K562 (cell line): ENCODE measurements around the gene DLX3. TPM values are rescaled to one million over a fixed set of nuclear protein-coding genes. Genes with fewer than 3 reads are reported as not detected.

ENCODE experiments used
- ATAC-seq: fragments of 200-7000 bp; cut with Tn5 transposase; 3 replicates; pipeline ENCODE4 v1.9.1; 2020; ENCODE audit warnings: moderate library complexity
- BruUV-seq: library from RNA; stranded (reverse); fragments of 400-500 nt; replicated peaks from 2 replicates; lab custom pipeline; 2021; lab: Mats Ljungman, UMichigan
- CTCF ChIA-PET: fragments of 300-600 bp; formaldehyde crosslinking; extraction: SDS; loops from one replicate; lab custom pipeline; 2021; ENCODE audit warnings: low intra/inter-chr PET ratio; lab: Yijun Ruan, JAX
- POLR2A ChIA-PET: fragments of 300-600, 350-650 bp; sonication (Branson Sonifier 250); formaldehyde crosslinking; extraction: SDS; loops from one replicate; lab custom pipeline; 2021; ENCODE audit warnings: antibody characterized with exemption, inconsistent platforms; lab: Yijun Ruan, JAX
- DNase-seq, 4 experiments: peaks; one replicate each; pipeline versions ENCODE4 v3.0.0 to v3.0.0-alpha.2; 2011 to 2018; ENCODE audit warnings: low spot score in 3 of 4, mixed read lengths in 3 of 4; ENCODE audit errors: extremely low read depth in 1 of 4
- FAIRE-seq: peaks from 2 replicates; lab custom pipeline; 2011; peaks lifted over from hg19 to GRCh38; lab: Jason Lieb, UNC
- H2AFZ ChIP-seq: 2 replicates; pipeline ENCODE4 v1.6.0; 2011; ENCODE audit warnings: low read depth, low read length, control low read depth, inconsistent platforms
- H3K27ac ChIP-seq: fragments of 200-600 bp; 3 replicates; pipeline ENCODE4 v1.8.0; 2011; ENCODE audit warnings: low read depth, mild to moderate bottlenecking, control low read depth, inconsistent platforms, low read length, moderate library complexity, mixed read lengths; ENCODE audit errors: extremely low read depth
- H3K27me3 ChIP-seq, 2 experiments: fragments of 300-600 bp in 1 of 2; 2 replicates in 1 of 2; 3 replicates in 1 of 2; pipeline versions ENCODE4 v1.6.0 to v1.8.0; 2011; ENCODE audit warnings: inconsistent platforms in 2 of 2, low read length in 2 of 2, mild to moderate bottlenecking in 1 of 2, mixed read lengths in 1 of 2, moderate library complexity in 1 of 2; ENCODE audit not compliant: control insufficient read depth in 2 of 2, insufficient read depth in 2 of 2
- H3K36me3 ChIP-seq: fragments of 300-600 bp; 3 replicates; pipeline ENCODE4 v1.8.0; 2011; ENCODE audit warnings: mild to moderate bottlenecking, low read length, inconsistent platforms; ENCODE audit not compliant: control insufficient read depth, insufficient read depth
- H3K4me1 ChIP-seq, 2 experiments: fragments of 200-600 bp in 1 of 2; replicated peaks in 1 of 2; 2 replicates in 1 of 2; 3 replicates in 1 of 2; pipeline versions ENCODE4 v1.5.1 to v1.8.0; 2011; ENCODE audit warnings: inconsistent platforms in 2 of 2, low read length in 2 of 2, mild to moderate bottlenecking in 1 of 2, mixed read lengths in 1 of 2, moderate library complexity in 1 of 2; ENCODE audit not compliant: control insufficient read depth in 2 of 2, insufficient read depth in 2 of 2
- H3K4me2 ChIP-seq: 2 replicates; pipeline ENCODE4 v1.6.1; 2011; ENCODE audit warnings: low read length, control low read depth, inconsistent platforms, mixed read lengths; ENCODE audit not compliant: insufficient read depth
- H3K4me3 ChIP-seq: fragments of 200-600 bp; sonication (generic), shearing (Covaris generic); 2 replicates; pipeline ENCODE4 v1.5.1; 2016; ENCODE audit warnings: control low read depth, inconsistent platforms
- H3K79me2 ChIP-seq: fragments of 200-600 bp; 3 replicates; pipeline ENCODE4 v1.8.0; 2011; ENCODE audit warnings: low read length, inconsistent platforms; ENCODE audit not compliant: control insufficient read depth, insufficient read depth
- H3K9ac ChIP-seq, 2 experiments: 2 replicates each; pipeline versions ENCODE4 v1.6.0 to v1.6.1; 2011; ENCODE audit warnings: low read depth in 2 of 2, low read length in 2 of 2, control low read depth in 1 of 2, inconsistent platforms in 1 of 2, mild to moderate bottlenecking in 1 of 2, mixed read lengths in 1 of 2; ENCODE audit not compliant: insufficient read depth in 1 of 2
- H3K9me1 ChIP-seq: one replicate; pipeline ENCODE4 v1.6.0; 2011; ENCODE audit warnings: inconsistent platforms, mild to moderate bottlenecking, low read length, moderate library complexity; ENCODE audit not compliant: control insufficient read depth, insufficient read depth
- H3K9me3 ChIP-seq: replicated peaks from 2 replicates; pipeline ENCODE4 v1.5.1; 2011; ENCODE audit warnings: low read depth, low read length, inconsistent platforms; ENCODE audit not compliant: control insufficient read depth, insufficient read depth
- H4K20me1 ChIP-seq: replicated peaks from 2 replicates; pipeline ENCODE4 v1.6.1; 2011; ENCODE audit warnings: low read length, inconsistent platforms, mixed read lengths; ENCODE audit not compliant: control insufficient read depth, insufficient read depth
- BMI1 ChIP-seq: fragments of 150-350 bp; IDR thresholded peaks from 2 replicates; pipeline ENCODE4 v1.6.1; 2014; ENCODE audit warnings: low read length
- C11orf30 ChIP-seq: fragments of 450-650 bp; IDR thresholded peaks from 2 replicates; pipeline ENCODE4 v1.6.1; 2016; ENCODE audit warnings: low read depth, mild to moderate bottlenecking
- CHCHD3 ChIP-seq: fragments of 250-450 bp; sonication (Bioruptor Pico); IDR thresholded peaks from 2 replicates; pipeline ENCODE4 v2.1.2; 2022; ENCODE audit warnings: mild to moderate bottlenecking
- FOXP1 ChIP-seq: sonication (generic); formaldehyde crosslinking; IDR thresholded peaks from 2 replicates; pipeline ENCODE4 v1.8.0; 2022; ENCODE audit warnings: mild to moderate bottlenecking, missing genetic modification reagents
- GTF2E2 ChIP-seq: fragments of 200-800 bp; sonication (Bioruptor generic); IDR thresholded peaks from 2 replicates; pipeline ENCODE4 v1.6.1; 2016; ENCODE audit warnings: missing genetic modification characterization, missing compliant biosample characterization
- HDAC6 ChIP-seq: IDR thresholded peaks from 2 replicates; pipeline ENCODE4 v1.6.1; 2012; ENCODE audit warnings: low read depth, mild to moderate bottlenecking, control low read depth, inconsistent platforms, low read length, moderate library complexity
- L3MBTL2 ChIP-seq: fragments of 450-650 bp; IDR thresholded peaks from 2 replicates; pipeline ENCODE4 v1.6.1; 2016; ENCODE audit warnings: mild to moderate bottlenecking, moderate library complexity
- MIER1 ChIP-seq: fragments of 450-650 bp; IDR thresholded peaks from 2 replicates; pipeline ENCODE4 v1.6.1; 2016; ENCODE audit warnings: antibody characterized with exemption, mild to moderate bottlenecking, low read depth
- NCOA4 ChIP-seq: fragments of 450-650 bp; IDR thresholded peaks from 2 replicates; pipeline ENCODE4 v1.6.1; 2018; ENCODE audit warnings: mild to moderate bottlenecking; ENCODE audit not compliant: partially characterized antibody
- PHF21A ChIP-seq: fragments of 450-650 bp; IDR thresholded peaks from 2 replicates; pipeline ENCODE4 v1.6.1; 2017; ENCODE audit warnings: low read depth, borderline replicate concordance
- RBM34 ChIP-seq: fragments of 200-400 bp; formaldehyde crosslinking; IDR thresholded peaks from 2 replicates; pipeline ENCODE4 v1.6.1; 2018; ENCODE audit warnings: low read length, borderline replicate concordance; ENCODE audit not compliant: insufficient read depth
- SAFB ChIP-seq: fragments of 200-400 bp; formaldehyde crosslinking; IDR thresholded peaks from 2 replicates; pipeline ENCODE4 v1.6.1; 2017; ENCODE audit warnings: low read depth, low read length, borderline replicate concordance
- SMAD1 ChIP-seq: fragments of 150-350 bp; IDR thresholded peaks from 2 replicates; pipeline ENCODE4 v1.6.1; 2014; ENCODE audit warnings: low read length, low read depth; ENCODE audit not compliant: partially characterized antibody
- TBL1XR1 ChIP-seq, 2 experiments: IDR thresholded peaks; 2 replicates each; pipeline ENCODE4 v1.6.1; 2012; ENCODE audit warnings: improper control_type of control experiment in 2 of 2, low read length in 2 of 2, mild to moderate bottlenecking in 1 of 2
- WGBS: fragments of 100-300 bp; shearing (Covaris generic); methylation state at CpG from one replicate; pipeline ENCODE4 v1.1.6; 2016; ENCODE audit warnings: low coverage, mixed read lengths; ENCODE audit not compliant: insufficient coverage; ENCODE audit errors: missing lambda C conversion rate; 5-methylcytosine and 5-hydroxymethylcytosine counted together
- in situ Hi-C: fragments of 300-500 bp; cut with MboI; formaldehyde crosslinking; loops from 4 replicates; pipeline ENCODE4 v1.15.0; 2018; ENCODE audit warnings: inconsistent platforms, mixed read lengths
- intact Hi-C: fragments of 100-400 bp; cut with micrococcal nuclease; formaldehyde crosslinking; loops from 2 replicates; pipeline ENCODE4 v1.14.2; 2022
- polyA plus RNA-seq, 8 experiments: library from polyadenylated mRNA; depleted of rRNA in 4 of 8; stranded (reverse) in 5 of 8; unstranded in 3 of 8; fragments of >200 nt; fragmentation: Nextera tagmentation in 2 of 8; fragmentation: Illumina TruSeq in 1 of 8; extraction: Ambion mirVana in 2 of 8; extraction: Trizol in 1 of 8; gene quantifications; 2 replicates each; pipeline versions ENCODE4 v1.2.1 to v1.2.3, GENCODE V29; 2011 to 2014; ENCODE audit warnings: inconsistent platforms in 1 of 8, missing spikeins in 1 of 8
- total RNA-seq, 7 experiments: library from RNA; depleted of rRNA in 6 of 7; stranded (reverse); fragments of >200 nt in 6 of 7; fragmentation: Illumina TruSeq in 2 of 7; extraction: Trizol in 2 of 7; gene quantifications; 2 replicates each; pipeline versions ENCODE4 v1.2.1 to v1.2.3, GENCODE V29; 2011 to 2021; ENCODE audit warnings: low replicate concordance in 1 of 7
- TF ChIP-seq, protein P1 (sequence below): sonication (generic); formaldehyde crosslinking; IDR thresholded peaks from 2 replicates; pipeline ENCODE4 v1.4.0; 2020; ENCODE audit warnings: mild to moderate bottlenecking, missing genetic modification reagents
- TF ChIP-seq, protein P2 (sequence below): fragments of 450-650 bp; IDR thresholded peaks from 2 replicates; pipeline ENCODE4 v1.6.1; 2016; ENCODE audit warnings: mild to moderate bottlenecking

DLX3 gene
- total and polyA plus RNA-seq, 9 of the 15 experiments (the other 6 are each of a cell fraction or from before 2014, with no cell fraction given): not detected

DNA sequence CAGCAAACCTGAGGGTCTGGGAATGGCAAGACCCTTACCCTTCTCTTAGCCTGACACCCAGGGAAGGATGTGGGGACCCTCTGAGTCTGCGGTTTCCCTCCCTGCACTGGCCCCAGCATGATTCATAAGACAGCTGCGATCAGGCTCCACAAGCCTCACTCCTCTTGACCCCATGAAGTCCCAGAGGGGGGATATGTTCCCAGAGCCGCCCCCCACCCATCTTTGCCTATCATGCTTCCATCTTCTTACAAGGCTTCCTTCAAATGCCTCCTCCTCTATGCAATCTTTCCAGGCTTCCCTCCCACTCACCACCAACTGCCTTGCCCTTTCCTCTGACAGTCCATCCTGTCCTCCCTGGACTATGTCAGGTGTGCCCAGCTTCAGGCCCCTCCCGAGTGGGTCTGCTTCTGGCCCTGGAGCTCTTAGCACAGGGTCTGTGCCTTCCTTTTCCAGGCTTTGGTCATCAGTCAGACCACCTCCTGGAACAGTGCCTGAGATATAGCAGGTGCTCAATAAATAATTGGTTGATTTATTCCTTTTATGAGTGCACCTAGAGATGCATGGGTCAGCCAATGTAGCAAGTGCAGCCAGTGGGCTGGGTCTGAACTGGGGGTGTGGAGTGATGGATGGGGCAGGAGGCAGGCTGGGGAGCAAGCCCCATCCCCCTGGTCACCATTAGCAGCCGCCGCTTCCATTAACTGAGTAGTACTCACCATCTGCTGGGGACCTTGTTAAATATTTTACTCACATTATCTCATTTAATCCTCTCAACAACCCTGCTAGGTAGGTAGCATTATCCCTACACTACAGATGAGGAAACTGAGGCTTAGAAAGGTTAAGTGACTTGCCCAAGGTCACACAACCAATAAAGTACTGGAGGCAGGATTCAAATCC, 8.4 kb downstream of the DLX3 start (continued):
- TF ChIP-seq RBM34 (no peak), PHF21A (no peak)

DNA sequence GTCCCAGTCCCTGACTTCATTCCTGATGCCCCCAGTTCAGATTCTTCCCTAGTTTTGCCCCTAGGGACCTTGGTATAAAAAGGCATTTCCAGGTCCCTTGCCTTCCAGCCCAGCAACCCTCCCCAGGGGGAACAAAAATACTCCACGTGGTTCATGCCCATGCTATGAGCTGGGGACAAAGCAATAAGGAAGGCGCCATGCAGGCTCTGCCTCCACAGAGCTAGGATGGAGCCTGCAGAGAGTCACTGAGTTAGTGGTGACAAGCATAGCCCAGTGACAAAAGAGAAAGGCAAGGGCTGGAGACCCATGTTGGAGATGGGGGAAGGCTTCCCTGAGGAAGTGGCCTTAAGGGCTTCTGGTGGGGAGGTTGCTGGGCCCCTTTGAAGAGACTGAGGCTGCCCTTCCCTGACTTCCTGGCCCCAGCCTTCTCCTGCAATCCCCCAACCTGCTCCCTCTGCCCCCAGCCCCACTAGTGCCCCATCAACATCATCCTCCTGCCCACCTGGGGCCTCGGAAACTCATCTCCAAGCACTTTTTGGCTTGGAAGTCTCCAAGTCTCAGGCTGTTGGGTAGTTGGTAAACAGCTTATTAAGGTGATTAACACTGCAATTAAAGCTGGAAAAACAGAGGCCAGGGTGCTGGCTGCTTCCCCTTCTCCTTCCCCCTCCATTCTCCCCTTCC, 9.6 kb downstream of the DLX3 start:
- no TSS peak for BruUV-seq
- DNase-seq (no peak), ATAC-seq (no peak), FAIRE-seq (no peak)
- Histone ChIP-seq H3K79me2 (no peaks in the 10 kb centered on the region), H3K4me2 (no peak overlapping the region), H3K9me1 (no peaks in the 10 kb centered on the region), H3K4me1 (no peaks in the 10 kb centered on the region), H3K27me3 (peaks cover 8 to 33% of the 10 kb centered on the region in 2 experiments; a peak in 4 of 5 replicates), H3K36me3 (no peaks in the 10 kb centered on the region), H3K9me3 (no peaks in the 10 kb centered on the region), H3K4me3 (no peak overlapping the region), H2AFZ (no peak overlapping the region), H3K9ac (no peak overlapping the region), H4K20me1 (peaks cover 4% of the 10 kb centered on the region; the same call in 1 of the 2 replicates), H3K27ac (no peak overlapping the region)
- intact Hi-C loops: no loop called here
- POLR2A ChIA-PET: interaction anchor here (1.4 kb wide), 1 partner anchor 8 kb away, joined by 4 read pairs; no protein-coding TSS in a partner anchor
- CTCF ChIA-PET: no interaction called here
- 3% methylated on average over 3 of the region's 3 CpGs for WGBS
- in situ Hi-C loops: no loop called here
- TF ChIP-seq, protein P1, sequence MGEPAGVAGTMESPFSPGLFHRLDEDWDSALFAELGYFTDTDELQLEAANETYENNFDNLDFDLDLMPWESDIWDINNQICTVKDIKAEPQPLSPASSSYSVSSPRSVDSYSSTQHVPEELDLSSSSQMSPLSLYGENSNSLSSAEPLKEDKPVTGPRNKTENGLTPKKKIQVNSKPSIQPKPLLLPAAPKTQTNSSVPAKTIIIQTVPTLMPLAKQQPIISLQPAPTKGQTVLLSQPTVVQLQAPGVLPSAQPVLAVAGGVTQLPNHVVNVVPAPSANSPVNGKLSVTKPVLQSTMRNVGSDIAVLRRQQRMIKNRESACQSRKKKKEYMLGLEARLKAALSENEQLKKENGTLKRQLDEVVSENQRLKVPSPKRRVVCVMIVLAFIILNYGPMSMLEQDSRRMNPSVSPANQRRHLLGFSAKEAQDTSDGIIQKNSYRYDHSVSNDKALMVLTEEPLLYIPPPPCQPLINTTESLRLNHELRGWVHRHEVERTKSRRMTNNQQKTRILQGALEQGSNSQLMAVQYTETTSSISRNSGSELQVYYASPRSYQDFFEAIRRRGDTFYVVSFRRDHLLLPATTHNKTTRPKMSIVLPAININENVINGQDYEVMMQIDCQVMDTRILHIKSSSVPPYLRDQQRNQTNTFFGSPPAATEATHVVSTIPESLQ (CRISPR knock-in tag): no peak
- no peak for TF ChIP-seq BMI1
- no peak for TF ChIP-seq GTF2E2
- no peak for TF ChIP-seq FOXP1
- TF ChIP-seq CHCHD3 (CRISPR knock-in tag): no peak
- TF ChIP-seq MIER1: no peak
- TF ChIP-seq SAFB: no peak
- TF ChIP-seq C11orf30: no peak
- no peak for TF ChIP-seq TBL1XR1 (IDR thresholded peaks at IDR 0.05; ENCODE audit: low read length in 2 of 2)
- TF ChIP-seq, protein P2, sequence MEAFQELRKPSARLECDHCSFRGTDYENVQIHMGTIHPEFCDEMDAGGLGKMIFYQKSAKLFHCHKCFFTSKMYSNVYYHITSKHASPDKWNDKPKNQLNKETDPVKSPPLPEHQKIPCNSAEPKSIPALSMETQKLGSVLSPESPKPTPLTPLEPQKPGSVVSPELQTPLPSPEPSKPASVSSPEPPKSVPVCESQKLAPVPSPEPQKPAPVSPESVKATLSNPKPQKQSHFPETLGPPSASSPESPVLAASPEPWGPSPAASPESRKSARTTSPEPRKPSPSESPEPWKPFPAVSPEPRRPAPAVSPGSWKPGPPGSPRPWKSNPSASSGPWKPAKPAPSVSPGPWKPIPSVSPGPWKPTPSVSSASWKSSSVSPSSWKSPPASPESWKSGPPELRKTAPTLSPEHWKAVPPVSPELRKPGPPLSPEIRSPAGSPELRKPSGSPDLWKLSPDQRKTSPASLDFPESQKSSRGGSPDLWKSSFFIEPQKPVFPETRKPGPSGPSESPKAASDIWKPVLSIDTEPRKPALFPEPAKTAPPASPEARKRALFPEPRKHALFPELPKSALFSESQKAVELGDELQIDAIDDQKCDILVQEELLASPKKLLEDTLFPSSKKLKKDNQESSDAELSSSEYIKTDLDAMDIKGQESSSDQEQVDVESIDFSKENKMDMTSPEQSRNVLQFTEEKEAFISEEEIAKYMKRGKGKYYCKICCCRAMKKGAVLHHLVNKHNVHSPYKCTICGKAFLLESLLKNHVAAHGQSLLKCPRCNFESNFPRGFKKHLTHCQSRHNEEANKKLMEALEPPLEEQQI: no peak
- TF ChIP-seq L3MBTL2: no peak
- no peak for TF ChIP-seq HDAC6
- no peak for TF ChIP-seq SMAD1
- TF ChIP-seq NCOA4: no peak
